ENCODE results near the gene ADGRB3. TPM values are rescaled to one million over a fixed set of nuclear protein-coding genes. Genes with fewer than 3 reads are reported as not detected.

The ADGRB3 gene
- total and polyA plus RNA-seq, 10 of the 15 experiments (the other 5 are each of a cell fraction or from before 2014, with no cell fraction given), result 0.03 to 0.06 TPM; not detected in 8

DNA sequence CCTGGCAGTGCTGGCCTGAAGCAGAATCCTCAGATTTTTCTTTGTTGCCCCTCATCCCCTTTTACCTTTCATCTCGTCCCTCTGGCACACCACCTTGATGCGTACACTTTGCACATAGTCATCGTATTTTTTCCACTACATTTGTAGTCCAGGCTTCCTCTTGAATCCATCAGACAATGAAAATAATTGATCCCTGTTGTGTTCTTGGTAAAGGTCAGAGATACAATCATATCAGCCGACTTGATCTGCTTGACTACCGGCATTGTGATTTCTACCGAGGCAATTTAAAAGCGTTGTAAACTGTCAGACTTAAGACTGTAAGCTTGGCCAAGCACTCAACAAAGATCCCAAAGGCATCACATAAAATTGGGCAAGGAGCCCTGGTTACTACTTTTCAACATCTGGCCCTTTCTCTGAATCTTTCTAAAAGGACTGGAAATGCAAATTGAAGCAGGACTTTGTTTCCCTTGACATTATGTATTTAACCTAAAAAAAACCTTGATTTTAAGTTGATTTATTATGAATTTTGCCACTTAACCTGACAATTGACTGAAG is 649.2 kb downstream of the ADGRB3 start (continued):
- TF ChIP-seq MXI1 (IDR thresholded peaks at IDR 0.05; ENCODE audit: low read depth, low read length) (no peak), ZZZ3 (IDR thresholded peaks at IDR 0.05; ENCODE audit: control insufficient read depth, insufficient read length, low read depth) (no peak), TARDBP (IDR thresholded peaks at IDR 0.05; ENCODE audit: borderline replicate concordance) (no peak), GABPA (IDR thresholded peaks at IDR 0.05; ENCODE audit: low read depth) (no peak), POLR2AphosphoS5 (IDR thresholded peaks at IDR 0.05; ENCODE audit: low read length) (no peak)
- TF ChIP-seq, protein P1, sequence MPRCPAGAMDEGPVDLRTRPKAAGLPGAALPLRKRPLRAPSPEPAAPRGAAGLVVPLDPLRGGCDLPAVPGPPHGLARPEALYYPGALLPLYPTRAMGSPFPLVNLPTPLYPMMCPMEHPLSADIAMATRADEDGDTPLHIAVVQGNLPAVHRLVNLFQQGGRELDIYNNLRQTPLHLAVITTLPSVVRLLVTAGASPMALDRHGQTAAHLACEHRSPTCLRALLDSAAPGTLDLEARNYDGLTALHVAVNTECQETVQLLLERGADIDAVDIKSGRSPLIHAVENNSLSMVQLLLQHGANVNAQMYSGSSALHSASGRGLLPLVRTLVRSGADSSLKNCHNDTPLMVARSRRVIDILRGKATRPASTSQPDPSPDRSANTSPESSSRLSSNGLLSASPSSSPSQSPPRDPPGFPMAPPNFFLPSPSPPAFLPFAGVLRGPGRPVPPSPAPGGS (IDR thresholded peaks at IDR 0.05; ENCODE audit: borderline replicate concordance, insufficient read depth, low read depth, low read length, poor library complexity, severe bottlenecking), result no peak

DNA sequence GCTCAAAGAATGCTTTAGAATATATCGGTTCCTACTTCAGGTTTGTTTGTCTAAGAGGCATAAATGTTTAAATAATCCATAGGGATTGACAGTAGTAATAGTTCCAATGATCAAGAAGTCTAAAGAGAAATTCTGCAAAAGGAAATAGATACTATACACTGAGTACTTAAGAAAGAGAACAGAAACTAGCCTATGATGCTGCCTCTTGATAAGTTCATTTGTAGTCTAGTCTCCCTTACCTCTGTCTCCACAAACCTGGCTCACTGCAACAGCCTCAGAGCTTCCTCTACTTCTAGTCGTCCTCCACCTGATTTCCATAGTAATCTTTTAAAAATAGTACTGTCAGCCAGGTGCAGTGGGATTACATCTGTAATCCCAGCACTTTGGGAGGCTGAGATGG is 650.0 kb downstream of the ADGRB3 start:
- H3K9ac ChIP-seq (ENCODE audit: control insufficient read depth, insufficient read depth, low read length), result no peak overlapping the region
- H2AFZ ChIP-seq (ENCODE audit: control insufficient read depth, low read depth, low read length), result no peak overlapping the region
- no peaks in the 10 kb centered on the region for H3K4me1 ChIP-seq (ENCODE audit: control insufficient read depth, insufficient read depth, low read length)
- ChIA-PET CTCF (no interaction called here), RAD21 (ENCODE audit: unreplicated experiment) (no interaction called here), SMC1A (ENCODE audit: uncharacterized antibody, unreplicated experiment) (no interaction called here), POLR2A (no interaction called here)
- FAIRE-seq (no peak), DNase-seq (ENCODE audit: low read depth, low spot score) (no peak), ATAC-seq (no peak)
- no peak overlapping the region for H3K27ac ChIP-seq (ENCODE audit: control insufficient read depth, insufficient read depth)
- H3K4me3 ChIP-seq, result no peak overlapping the region
- in situ Hi-C loops (cut with MboI), result no loop called here
- intact Hi-C loops (cut with micrococcal nuclease; ENCODE audit: unreplicated experiment), result no loop called here
- H3K79me2 ChIP-seq (ENCODE audit: control insufficient read depth, insufficient read depth, low read length), result no peaks in the 10 kb centered on the region
- no peaks in the 10 kb centered on the region for H3K27me3 ChIP-seq (replicated peaks in 1 of 2; ENCODE audit: control insufficient read depth in 2 of 2, insufficient read depth in 2 of 2, low read length in 1 of 2)
- BruUV-seq (replicated peaks), result no TSS peak
- H4K20me1 ChIP-seq (ENCODE audit: control insufficient read depth, insufficient read depth), result no peaks in the 10 kb centered on the region
- no peaks in the 10 kb centered on the region for H3K36me3 ChIP-seq (ENCODE audit: control insufficient read depth in 2 of 2, insufficient read depth in 2 of 2, low read length in 1 of 2)
- no peaks in the 10 kb centered on the region for H3K9me3 ChIP-seq (replicated peaks; ENCODE audit: control insufficient read depth, insufficient read depth, low read length)
- WGBS (ENCODE audit: insufficient coverage, insufficient replicate concordance, low lambda C conversion rate, missing lambda C conversion rate), result 0% methylated on average over 2 of the region's 2 CpGs
- no peak overlapping the region for H3K4me2 ChIP-seq (ENCODE audit: control insufficient read depth, insufficient read depth)
- TF ChIP-seq MYC (IDR thresholded peaks at IDR 0.05; ENCODE audit: insufficient read depth, insufficient read length, insufficient replicate concordance, low read length, severe bottlenecking) (no peak), HDAC6 (IDR thresholded peaks at IDR 0.05; ENCODE audit: unreplicated experiment) (no peak), HDGF (IDR thresholded peaks at IDR 0.05) (no peak), JUND (IDR thresholded peaks at IDR 0.05; ENCODE audit: low read depth, low read length) (no peak)
- TF ChIP-seq, protein P2, sequence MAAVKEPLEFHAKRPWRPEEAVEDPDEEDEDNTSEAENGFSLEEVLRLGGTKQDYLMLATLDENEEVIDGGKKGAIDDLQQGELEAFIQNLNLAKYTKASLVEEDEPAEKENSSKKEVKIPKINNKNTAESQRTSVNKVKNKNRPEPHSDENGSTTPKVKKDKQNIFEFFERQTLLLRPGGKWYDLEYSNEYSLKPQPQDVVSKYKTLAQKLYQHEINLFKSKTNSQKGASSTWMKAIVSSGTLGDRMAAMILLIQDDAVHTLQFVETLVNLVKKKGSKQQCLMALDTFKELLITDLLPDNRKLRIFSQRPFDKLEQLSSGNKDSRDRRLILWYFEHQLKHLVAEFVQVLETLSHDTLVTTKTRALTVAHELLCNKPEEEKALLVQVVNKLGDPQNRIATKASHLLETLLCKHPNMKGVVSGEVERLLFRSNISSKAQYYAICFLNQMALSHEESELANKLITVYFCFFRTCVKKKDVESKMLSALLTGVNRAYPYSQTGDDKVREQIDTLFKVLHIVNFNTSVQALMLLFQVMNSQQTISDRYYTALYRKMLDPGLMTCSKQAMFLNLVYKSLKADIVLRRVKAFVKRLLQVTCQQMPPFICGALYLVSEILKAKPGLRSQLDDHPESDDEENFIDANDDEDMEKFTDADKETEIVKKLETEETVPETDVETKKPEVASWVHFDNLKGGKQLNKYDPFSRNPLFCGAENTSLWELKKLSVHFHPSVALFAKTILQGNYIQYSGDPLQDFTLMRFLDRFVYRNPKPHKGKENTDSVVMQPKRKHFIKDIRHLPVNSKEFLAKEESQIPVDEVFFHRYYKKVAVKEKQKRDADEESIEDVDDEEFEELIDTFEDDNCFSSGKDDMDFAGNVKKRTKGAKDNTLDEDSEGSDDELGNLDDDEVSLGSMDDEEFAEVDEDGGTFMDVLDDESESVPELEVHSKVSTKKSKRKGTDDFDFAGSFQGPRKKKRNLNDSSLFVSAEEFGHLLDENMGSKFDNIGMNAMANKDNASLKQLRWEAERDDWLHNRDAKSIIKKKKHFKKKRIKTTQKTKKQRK (IDR thresholded peaks at IDR 0.05; ENCODE audit: low read depth, low read length), result no peak
- TF ChIP-seq, protein P3, sequence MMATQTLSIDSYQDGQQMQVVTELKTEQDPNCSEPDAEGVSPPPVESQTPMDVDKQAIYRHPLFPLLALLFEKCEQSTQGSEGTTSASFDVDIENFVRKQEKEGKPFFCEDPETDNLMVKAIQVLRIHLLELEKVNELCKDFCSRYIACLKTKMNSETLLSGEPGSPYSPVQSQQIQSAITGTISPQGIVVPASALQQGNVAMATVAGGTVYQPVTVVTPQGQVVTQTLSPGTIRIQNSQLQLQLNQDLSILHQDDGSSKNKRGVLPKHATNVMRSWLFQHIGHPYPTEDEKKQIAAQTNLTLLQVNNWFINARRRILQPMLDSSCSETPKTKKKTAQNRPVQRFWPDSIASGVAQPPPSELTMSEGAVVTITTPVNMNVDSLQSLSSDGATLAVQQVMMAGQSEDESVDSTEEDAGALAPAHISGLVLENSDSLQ (IDR thresholded peaks at IDR 0.05), result no peak
- TF ChIP-seq, protein P4, sequence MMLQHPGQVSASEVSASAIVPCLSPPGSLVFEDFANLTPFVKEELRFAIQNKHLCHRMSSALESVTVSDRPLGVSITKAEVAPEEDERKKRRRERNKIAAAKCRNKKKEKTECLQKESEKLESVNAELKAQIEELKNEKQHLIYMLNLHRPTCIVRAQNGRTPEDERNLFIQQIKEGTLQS (IDR thresholded peaks at IDR 0.05; ENCODE audit: borderline replicate concordance, extremely low read depth, low read depth, low read length), result no peak
- TF ChIP-seq, protein P5, sequence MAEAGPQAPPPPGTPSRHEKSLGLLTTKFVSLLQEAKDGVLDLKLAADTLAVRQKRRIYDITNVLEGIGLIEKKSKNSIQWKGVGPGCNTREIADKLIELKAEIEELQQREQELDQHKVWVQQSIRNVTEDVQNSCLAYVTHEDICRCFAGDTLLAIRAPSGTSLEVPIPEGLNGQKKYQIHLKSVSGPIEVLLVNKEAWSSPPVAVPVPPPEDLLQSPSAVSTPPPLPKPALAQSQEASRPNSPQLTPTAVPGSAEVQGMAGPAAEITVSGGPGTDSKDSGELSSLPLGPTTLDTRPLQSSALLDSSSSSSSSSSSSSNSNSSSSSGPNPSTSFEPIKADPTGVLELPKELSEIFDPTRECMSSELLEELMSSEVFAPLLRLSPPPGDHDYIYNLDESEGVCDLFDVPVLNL (IDR thresholded peaks at IDR 0.05; ENCODE audit: low read depth, low read length), result no peak
